Endothelial cell of umbilical vein (primary cell): Measurements from ENCODE around the gene C1orf146. TPM values are rescaled to one million over a fixed set of nuclear protein-coding genes. Genes with fewer than 3 reads are reported as not detected.

Experiments used
- BruUV-seq: library from RNA; stranded (reverse); fragments of 400-500 nt; replicated peaks from 2 replicates; lab custom pipeline; 2021; lab: Mats Ljungman, UMichigan
- CTCF ChIA-PET: fragments of 300-600, 350-600 bp; sonication (Branson Sonifier 250); formaldehyde crosslinking; loops from one replicate; lab custom pipeline; 2021; ENCODE audit warnings: antibody characterized with exemption, inconsistent platforms; lab: Charles Lee
- POLR2A ChIA-PET: fragments of 300-600, 350-600 bp; sonication (Branson Sonifier 250); formaldehyde crosslinking; loops from one replicate; lab custom pipeline; 2021; ENCODE audit warnings: antibody characterized with exemption, inconsistent platforms; lab: Charles Lee
- DNase-seq: peaks from one replicate; pipeline ENCODE4 v3.0.0-alpha.2; 2011; ENCODE audit warnings: low read depth, low spot score
- FAIRE-seq: peaks from 2 replicates; lab custom pipeline; 2011; peaks lifted over from hg19 to GRCh38; lab: Jason Lieb, UNC
- H2AFZ ChIP-seq: 2 replicates; pipeline ENCODE4 v1.6.0; 2012; ENCODE audit warnings: low read depth, low read length, control low read depth, inconsistent platforms
- H3K27ac ChIP-seq: 2 replicates; pipeline ENCODE4 v1.5.1; 2011; ENCODE audit warnings: low read depth, mild to moderate bottlenecking, control low read depth, low read length, moderate library complexity; ENCODE audit not compliant: insufficient read depth
- H3K27me3 ChIP-seq, 2 experiments: 2 replicates each; pipeline versions ENCODE4 v1.6.0 to v1.6.1; 2011; ENCODE audit warnings: low read length in 2 of 2, mixed read lengths in 1 of 2; ENCODE audit not compliant: control insufficient read depth in 2 of 2, insufficient read depth in 2 of 2
- H3K36me3 ChIP-seq, 2 experiments: 2 replicates in 1 of 2; 3 replicates in 1 of 2; pipeline ENCODE4 v1.5.1; 2011; ENCODE audit warnings: low read length in 2 of 2, mild to moderate bottlenecking in 1 of 2, moderate library complexity in 1 of 2; ENCODE audit not compliant: control insufficient read depth in 2 of 2, insufficient read depth in 2 of 2; ENCODE audit errors: extremely low read depth in 1 of 2
- H3K4me1 ChIP-seq: 3 replicates; pipeline ENCODE4 v1.5.1; 2011; ENCODE audit warnings: mild to moderate bottlenecking, low read length; ENCODE audit not compliant: control insufficient read depth, insufficient read depth; ENCODE audit errors: extremely low read depth
- H3K4me2 ChIP-seq: 2 replicates; pipeline ENCODE4 v1.6.1; 2011; ENCODE audit warnings: low read length, control low read depth, mixed read lengths; ENCODE audit not compliant: insufficient read depth
- H3K4me3 ChIP-seq, 3 experiments: fragments of 200-600 bp in 1 of 3; sonication (generic), shearing (Covaris generic) in 1 of 3; replicated peaks in 1 of 3; 2 replicates each; pipeline ENCODE4 v1.5.1; 2011 to 2016; ENCODE audit warnings: control low read depth in 3 of 3, low read length in 3 of 3, mild to moderate bottlenecking in 2 of 3, inconsistent platforms in 1 of 3, low read depth in 1 of 3, moderate library complexity in 1 of 3; ENCODE audit not compliant: insufficient read depth in 1 of 3
- H3K79me2 ChIP-seq: 2 replicates; pipeline ENCODE4 v1.6.0; 2012; ENCODE audit warnings: low read length, inconsistent platforms; ENCODE audit not compliant: control insufficient read depth, insufficient read depth
- H3K9ac ChIP-seq: replicated peaks from 2 replicates; pipeline ENCODE3; 2011; ENCODE audit warnings: low read length, control low read depth; ENCODE audit not compliant: insufficient read depth; ENCODE audit errors: extremely low read depth
- H3K9me1 ChIP-seq: replicated peaks from 3 replicates; pipeline ENCODE4 v1.6.0; 2011; ENCODE audit warnings: mild to moderate bottlenecking, low read length; ENCODE audit not compliant: control insufficient read depth, insufficient read depth; ENCODE audit errors: extremely low read depth
- H3K9me3 ChIP-seq: replicated peaks from 2 replicates; pipeline ENCODE4 v1.5.1; 2012; ENCODE audit warnings: low read length, inconsistent platforms; ENCODE audit not compliant: control insufficient read depth, insufficient read depth
- H4K20me1 ChIP-seq: replicated peaks from 2 replicates; pipeline ENCODE3; 2011; ENCODE audit warnings: mild to moderate bottlenecking, low read length; ENCODE audit not compliant: control insufficient read depth, insufficient read depth; ENCODE audit errors: extremely low read depth
- CTCF ChIP-seq, 2 donors: IDR thresholded peaks; 1 replicate in 1 of 2; 2 replicates in 1 of 2; pipeline ENCODE4 v1.5.1; 2011; ENCODE audit warnings: low read length in 2 of 2, mild to moderate bottlenecking in 2 of 2, moderate library complexity in 2 of 2, control low read depth in 1 of 2, inconsistent platforms in 1 of 2, low read depth in 1 of 2; ENCODE audit not compliant: insufficient read depth in 1 of 2; ENCODE audit errors: extremely low read depth in 1 of 2
- EZH2 ChIP-seq: IDR thresholded peaks from 2 replicates; pipeline ENCODE4 v1.6.1; 2012; ENCODE audit warnings: borderline replicate concordance, low read depth, mild to moderate bottlenecking, moderate library complexity, low read length, inconsistent platforms; ENCODE audit not compliant: severe bottlenecking
- GATA2 ChIP-seq: IDR thresholded peaks from 2 replicates; pipeline ENCODE4 v1.7.0; 2011; ENCODE audit warnings: low read depth, mild to moderate bottlenecking, moderate library complexity, mixed read lengths, low read length; ENCODE audit not compliant: insufficient read length, insufficient read depth
- JUN ChIP-seq: IDR thresholded peaks from 2 replicates; pipeline ENCODE4 v1.6.1; 2011; ENCODE audit warnings: borderline replicate concordance, low read depth; ENCODE audit not compliant: insufficient read length, insufficient read depth
- POLR2A ChIP-seq: IDR thresholded peaks from 2 replicates; pipeline ENCODE4 v1.6.1; 2012; ENCODE audit warnings: low read depth, mild to moderate bottlenecking, control low read depth, low read length
- dilution Hi-C: fragments of 300-500 bp; cut with MboI; formaldehyde crosslinking; loops from one replicate; pipeline ENCODE4 v1.15.0; 2019; ENCODE audit warnings: low sequenced_read_pairs; ENCODE audit not compliant: extremely low pct_ligation_motif_present
- intact Hi-C: fragments of 100-400 bp; cut with micrococcal nuclease; formaldehyde crosslinking; loops from one replicate; pipeline ENCODE4 v1.10.0; 2022
- polyA plus RNA-seq, 4 experiments: library from polyadenylated mRNA; depleted of rRNA in 3 of 4; stranded (reverse) in 3 of 4; unstranded in 1 of 4; fragments of >200 nt; gene quantifications; 2 replicates each; pipeline versions ENCODE4 v1.2.1 to v1.2.3, GENCODE V29; 2011 to 2012; ENCODE audit warnings: missing spikeins in 1 of 4
- total RNA-seq: library from RNA; stranded (reverse); gene quantifications from 2 replicates; pipeline ENCODE4 v1.2.3, GENCODE V29; 2021
- TF ChIP-seq, protein P1 (sequence below): IDR thresholded peaks from 2 replicates; pipeline ENCODE4 v1.6.1; 2011; ENCODE audit not compliant: insufficient read depth, insufficient read length

Gene C1orf146
- total and polyA plus RNA-seq, 2 donors (not counting 3 experiments of a cell fraction or from before 2014, with no cell fraction given) = not detected

GRCh38 chr1:92218559-92218958, 844 bp downstream of the C1orf146 start:
- Histone ChIP-seq H3K27ac (no peak overlapping the region), H2AFZ (no peak overlapping the region), H3K4me2 (no peak overlapping the region), H3K79me2 (no peaks in the 10 kb centered on the region), H3K9me3 (no peaks in the 10 kb centered on the region), H3K27me3 (no peaks in the 10 kb centered on the region), H3K4me3 (no peak overlapping the region), H3K4me1 (no peaks in the 10 kb centered on the region), H3K36me3 (no peaks in the 10 kb centered on the region), H4K20me1 (no peaks in the 10 kb centered on the region), H3K9ac (no peak overlapping the region), H3K9me1 (no peaks in the 10 kb centered on the region)
- DNase-seq (no peak), FAIRE-seq (no peak)
- TF ChIP-seq CTCF (IDR thresholded peaks at IDR 0.05; ENCODE audit: extremely low read depth in 1 of 2, insufficient read depth in 1 of 2, low read depth in 1 of 2, low read length in 2 of 2) (no peak), POLR2A (no peak), EZH2 (no peak), JUN (no peak), GATA2 (no peak)
- TF ChIP-seq, protein P1, sequence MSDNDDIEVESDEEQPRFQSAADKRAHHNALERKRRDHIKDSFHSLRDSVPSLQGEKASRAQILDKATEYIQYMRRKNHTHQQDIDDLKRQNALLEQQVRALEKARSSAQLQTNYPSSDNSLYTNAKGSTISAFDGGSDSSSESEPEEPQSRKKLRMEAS = no peak
- no TSS peak for BruUV-seq
- intact Hi-C loops (no loop called here), dilution Hi-C loops (no loop called here)
- POLR2A ChIA-PET = no interaction called here
- CTCF ChIA-PET = interaction anchor here (1.1 kb wide), 1 partner anchor 73 kb away, joined by 4 read pairs; no protein-coding TSS in a partner anchor
